Prostate gland (tissue), 2 donors: ENCODE measurements around the gene PTMA.

Experiments used
- POLR2A ChIP-seq: fragments of 450-650 bp; IDR thresholded peaks from one replicate; pipeline ENCODE4 v1.6.1; 2016; ENCODE audit warnings: antibody characterized with exemption, mild to moderate bottlenecking
- TF ChIP-seq, protein P1 (sequence below), 4 experiments: fragments of 200-600 bp in 2 of 4; fragments of 450-650 bp in 2 of 4; sonication (generic) in 2 of 4; IDR thresholded peaks; 1 replicate in 3 of 4; 2 replicates in 1 of 4; pipeline ENCODE4 v1.5.1; 2016 to 2019; ENCODE audit warnings: antibody characterized with exemption in 4 of 4, mild to moderate bottlenecking in 2 of 4, moderate library complexity in 2 of 4

DNA sequence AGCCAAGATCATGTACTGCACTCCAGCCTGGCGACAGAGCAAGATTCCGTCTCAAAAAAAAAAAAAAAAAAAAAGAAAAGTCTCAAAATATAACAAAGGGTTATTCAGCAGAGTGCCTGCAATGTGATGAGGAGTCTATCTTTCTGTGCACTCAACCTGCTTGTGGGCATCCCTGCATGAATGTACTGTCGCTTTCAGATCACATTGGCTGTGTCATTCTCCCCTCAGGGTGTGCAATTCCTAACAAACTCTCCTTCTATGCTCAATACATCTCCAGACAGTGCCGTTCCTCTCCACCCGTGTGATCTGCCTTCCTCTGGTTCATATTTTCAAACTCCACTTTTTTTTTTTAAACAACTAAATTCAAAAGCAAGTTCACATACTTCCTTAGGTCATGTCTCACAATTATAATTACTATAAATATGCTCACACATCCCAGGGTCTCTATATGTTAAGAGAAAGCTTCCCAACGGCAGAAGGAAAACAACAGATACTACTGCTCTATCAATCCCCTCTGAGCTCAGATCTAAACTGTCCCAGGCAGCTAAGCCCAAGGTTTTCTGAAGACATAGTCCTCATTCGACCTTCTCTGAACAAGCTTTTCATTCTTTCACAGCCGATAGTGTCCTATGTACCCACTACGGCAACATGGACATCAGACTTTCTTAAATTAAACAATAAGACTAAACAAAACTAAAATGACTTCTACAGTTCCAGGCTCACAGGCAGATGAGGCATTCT, 35.2 kb downstream of the PTMA start:
- no peak for TF ChIP-seq POLR2A
- TF ChIP-seq, protein P1, sequence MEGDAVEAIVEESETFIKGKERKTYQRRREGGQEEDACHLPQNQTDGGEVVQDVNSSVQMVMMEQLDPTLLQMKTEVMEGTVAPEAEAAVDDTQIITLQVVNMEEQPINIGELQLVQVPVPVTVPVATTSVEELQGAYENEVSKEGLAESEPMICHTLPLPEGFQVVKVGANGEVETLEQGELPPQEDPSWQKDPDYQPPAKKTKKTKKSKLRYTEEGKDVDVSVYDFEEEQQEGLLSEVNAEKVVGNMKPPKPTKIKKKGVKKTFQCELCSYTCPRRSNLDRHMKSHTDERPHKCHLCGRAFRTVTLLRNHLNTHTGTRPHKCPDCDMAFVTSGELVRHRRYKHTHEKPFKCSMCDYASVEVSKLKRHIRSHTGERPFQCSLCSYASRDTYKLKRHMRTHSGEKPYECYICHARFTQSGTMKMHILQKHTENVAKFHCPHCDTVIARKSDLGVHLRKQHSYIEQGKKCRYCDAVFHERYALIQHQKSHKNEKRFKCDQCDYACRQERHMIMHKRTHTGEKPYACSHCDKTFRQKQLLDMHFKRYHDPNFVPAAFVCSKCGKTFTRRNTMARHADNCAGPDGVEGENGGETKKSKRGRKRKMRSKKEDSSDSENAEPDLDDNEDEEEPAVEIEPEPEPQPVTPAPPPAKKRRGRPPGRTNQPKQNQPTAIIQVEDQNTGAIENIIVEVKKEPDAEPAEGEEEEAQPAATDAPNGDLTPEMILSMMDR (IDR thresholded peaks at IDR 0.05), result no peak
